CMK (cell line): ENCODE data around the gene RMDN2.

Experiments
- DNase-seq: peaks from one replicate; pipeline ENCODE4 v3.0.0-alpha.2; 2010; ENCODE audit warnings: low read depth

Gene RMDN2

GRCh38 chr2:38045811-38046210, 120.7 kb downstream of the RMDN2 start:
- no peak for DNase-seq

DNA sequence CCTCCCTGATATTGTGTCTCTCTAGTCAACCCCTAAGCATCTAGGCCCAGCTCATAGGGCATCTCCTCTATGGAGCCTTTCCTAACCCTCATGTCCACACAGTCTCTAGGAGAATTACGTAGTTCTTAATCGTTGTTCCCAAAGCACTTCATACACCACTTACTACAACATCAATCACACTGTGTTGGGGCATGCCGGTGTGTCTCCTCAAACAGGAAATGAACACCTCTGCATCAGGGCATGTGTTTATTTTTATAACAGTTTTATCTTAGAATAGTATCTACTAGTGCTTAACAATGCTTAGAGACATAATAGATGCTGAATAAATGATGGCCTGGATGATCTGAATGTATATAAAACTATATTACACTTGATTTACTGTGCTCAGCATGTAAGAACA, 131.1 kb downstream of the RMDN2 start:
- DNase-seq: no peak

DNA sequence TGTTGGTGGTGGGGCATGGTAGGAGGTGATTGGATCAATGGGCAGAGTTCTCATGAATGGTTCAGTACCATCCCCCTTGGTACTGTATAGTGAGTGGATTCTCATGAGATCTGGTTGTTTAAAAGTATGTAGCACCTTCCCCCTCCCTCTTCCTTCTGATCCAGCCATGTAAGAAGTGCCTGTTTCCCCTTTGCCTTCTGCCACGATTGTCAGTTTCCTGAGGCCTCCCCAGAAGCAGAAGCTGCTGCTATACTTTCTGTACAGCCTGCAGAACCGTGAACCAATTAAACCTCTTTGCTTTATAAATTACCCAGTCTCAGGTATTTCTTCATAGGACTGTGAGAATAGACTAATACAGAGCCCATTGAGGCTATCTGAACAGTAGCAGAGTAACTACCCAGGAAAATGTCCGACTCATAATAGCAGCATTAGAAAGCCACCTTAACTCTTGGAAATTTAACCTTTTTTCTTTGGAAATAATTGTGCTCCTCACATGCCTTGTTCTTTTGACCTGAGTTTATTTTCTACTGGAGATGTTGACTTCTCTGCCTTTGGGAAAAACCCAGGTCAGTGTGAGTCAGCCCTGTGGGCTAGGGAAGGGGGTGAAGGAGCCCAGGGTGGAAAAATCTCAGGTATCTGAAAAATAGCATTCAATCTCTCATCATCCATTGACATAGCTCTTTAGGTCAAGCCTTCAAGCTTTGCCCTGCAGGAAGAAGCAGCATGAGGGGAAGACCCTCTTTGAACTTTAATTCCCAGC, 132.7 kb downstream of the RMDN2 start:
- no peak for DNase-seq

DNA sequence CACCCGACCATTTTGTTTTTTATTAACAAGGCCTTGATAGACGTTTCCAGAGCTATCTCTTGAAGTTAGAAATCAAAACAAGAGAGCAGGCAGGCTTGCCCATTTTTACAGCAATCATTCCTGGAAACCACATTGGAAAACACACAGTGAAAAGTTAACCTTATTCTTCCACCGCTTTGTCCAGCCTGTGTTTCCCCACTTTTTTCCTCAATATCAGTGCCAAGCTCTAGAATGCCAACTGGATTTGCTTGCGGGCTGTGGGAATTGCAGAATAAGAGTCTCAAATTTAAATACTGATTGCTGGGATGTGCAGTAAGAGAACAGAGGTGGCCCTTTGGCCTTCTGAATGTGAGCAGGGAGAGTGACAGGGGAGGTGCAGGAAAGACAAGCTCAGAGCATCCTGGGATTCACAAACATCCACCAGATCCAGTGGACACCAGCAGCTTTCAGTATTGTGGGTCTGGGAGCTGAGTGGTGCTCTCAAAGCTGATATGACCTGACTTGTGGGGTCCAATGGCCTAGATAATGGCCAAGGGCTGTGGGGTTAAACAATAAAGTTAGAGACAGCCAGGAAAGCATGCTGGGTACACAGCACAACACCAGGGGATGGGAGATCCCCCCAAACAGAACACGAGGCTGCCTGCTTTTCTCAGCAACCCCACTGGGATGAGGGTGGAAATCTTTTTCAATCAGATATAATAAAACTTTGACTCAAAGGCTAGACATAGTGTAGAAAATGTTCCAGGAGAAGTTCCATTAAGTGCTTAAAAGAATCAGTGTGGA, 135.3 kb downstream of the RMDN2 start:
- no peak for DNase-seq

- no peak for DNase-seq
Measured at GRCh38 chr2:38064801-38065501, 139.9 kb downstream of the RMDN2 start.

- no peak for DNase-seq
Measured at GRCh38 chr2:38065502-38066135, 140.5 kb downstream of the RMDN2 start.

DNA sequence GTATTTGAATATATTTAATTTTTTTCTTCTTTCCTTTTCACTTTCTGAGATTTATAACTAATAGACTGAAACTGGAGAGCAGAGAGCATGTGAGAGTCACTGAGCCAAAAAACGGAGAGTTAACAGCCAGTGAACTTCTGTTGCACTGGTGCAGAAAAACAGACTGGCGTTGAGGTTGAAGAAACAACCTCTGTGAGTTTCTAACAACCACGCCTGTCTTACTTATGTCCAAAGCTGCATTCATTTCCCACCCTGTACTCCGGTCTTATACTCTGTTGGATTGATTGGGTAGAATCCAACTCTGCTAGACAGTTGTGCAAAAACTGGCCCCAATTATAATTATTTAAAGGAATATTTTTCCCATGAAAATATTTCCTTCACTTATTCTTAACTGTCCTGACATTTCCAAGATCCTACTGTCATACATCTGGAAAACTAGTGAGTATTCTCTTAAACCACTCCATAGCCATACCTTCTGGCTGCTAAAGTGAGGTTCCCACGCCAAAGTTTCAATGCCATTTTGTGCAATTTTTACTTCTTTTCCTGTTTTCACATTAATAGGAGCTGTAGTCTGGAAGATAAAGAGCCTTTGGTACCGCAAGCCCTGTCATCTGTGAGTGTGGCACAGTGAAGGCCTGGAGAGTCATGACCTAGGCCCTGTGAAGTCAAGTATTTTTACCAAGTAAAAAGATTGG, 141.5 kb downstream of the RMDN2 start:
- DNase-seq: no peak
